ENCODE results near the gene ZDHHC11. TPM values are rescaled to one million over a fixed set of nuclear protein-coding genes. Genes with fewer than 3 reads are reported as not detected.
"Not testable (repeated sequence)": the region's sequence is repeated elsewhere in the genome, so short reads cannot be mapped to it uniquely, and the experiment has no call there.

Gene ZDHHC11
- total RNA-seq, 4 donors from 2014 or later, result 2.4 to 5.8 (median 4.8) TPM

GRCh38 chr5:757346-757930, 93.3 kb downstream of the ZDHHC11 start:
- no peak for ATAC-seq (ENCODE audit: low FRiP score)
- TF ChIP-seq CTCF (IDR thresholded peaks at IDR 0.05), result no peak
- DNase-seq (ENCODE audit: low spot score), result no peak

GRCh38 chr5:756865-757345, 93.9 kb downstream of the ZDHHC11 start:
- TF ChIP-seq CTCF (IDR thresholded peaks at IDR 0.05), result no peak
- peak; percentile 18 for ATAC-seq (ENCODE audit: low FRiP score)
- DNase-seq (ENCODE audit: low spot score), result peak; percentile 22

- ATAC-seq (ENCODE audit: low FRiP score) (no peak), DNase-seq (ENCODE audit: low spot score) (no peak)
- TF ChIP-seq CTCF (IDR thresholded peaks at IDR 0.05), result no peak
These were observed 94.6 kb downstream of the ZDHHC11 start for GRCh38 chr5:756171-756570.

- ATAC-seq (ENCODE audit: low FRiP score); DNase-seq (ENCODE audit: low spot score): not testable (repeated sequence)
These were observed 96.6 kb downstream of the ZDHHC11 start for GRCh38 chr5:754143-754632.

GRCh38 chr5:753567-754142, 97.1 kb downstream of the ZDHHC11 start:
- not testable (repeated sequence) for DNase-seq (ENCODE audit: low spot score)

GRCh38 chr5:752532-753115, 98.2 kb downstream of the ZDHHC11 start:
- not testable (repeated sequence) for ATAC-seq (ENCODE audit: low FRiP score)

More at GRCh38 chr5:753567-754142, 97.1 kb downstream of the ZDHHC11 start:
- not testable (repeated sequence) for ATAC-seq (ENCODE audit: low FRiP score)

GRCh38 chr5:751992-752391, 98.8 kb downstream of the ZDHHC11 start:
- not testable (repeated sequence) for DNase-seq (ENCODE audit: low spot score)

More at GRCh38 chr5:752532-753115, 98.2 kb downstream of the ZDHHC11 start:
- DNase-seq (ENCODE audit: low spot score), result not testable (repeated sequence)

GRCh38 chr5:751496-751895, 99.3 kb downstream of the ZDHHC11 start:
- no peak for DNase-seq (ENCODE audit: low spot score)
- no peak for TF ChIP-seq CTCF (IDR thresholded peaks at IDR 0.05)
- ATAC-seq (ENCODE audit: low FRiP score), result no peak

More at GRCh38 chr5:751992-752391, 98.8 kb downstream of the ZDHHC11 start:
- ATAC-seq (ENCODE audit: low FRiP score), result not testable (repeated sequence)

GRCh38 chr5:750226-750625, 100.6 kb downstream of the ZDHHC11 start:
- not testable (repeated sequence) for ATAC-seq (ENCODE audit: low FRiP score); DNase-seq (ENCODE audit: low spot score)
